NOMO-1 treated with dmso at 0.1 percent for 144 hours (cell line): ENCODE data around the gene GLYR1.

Experiments
- DNase-seq: peaks from one replicate; lab custom pipeline; 2025; ENCODE audit not compliant: unreplicated experiment; lab: John Stamatoyannopoulos, UW

The GLYR1 gene

GRCh38 chr16:4766875-4767628 lies 80.0 kb downstream of the GLYR1 start, which contains the start of gene ZNF500:
TSS of gene ZNF500 (minus strand) at chr16:4767162. CDS start at chr16:4765978, 1,184 bp downstream.
- peak; percentile 85 for DNase-seq

- DNase-seq: no peak
Measured at GRCh38 chr16:4765511-4766474, 81.3 kb downstream of the GLYR1 start.

GRCh38 chr16:4763791-4764190 lies 83.3 kb downstream of the GLYR1 start:
- DNase-seq: no peak

- no peak for DNase-seq
Measured at GRCh38 chr16:4762205-4762604, 84.9 kb downstream of the GLYR1 start.

- DNase-seq: no peak
Measured at GRCh38 chr16:4760221-4760910, 86.7 kb downstream of the GLYR1 start.

GRCh38 chr16:4755687-4756086 lies 91.4 kb downstream of the GLYR1 start:
- DNase-seq: no peak

- no peak for DNase-seq
Measured at GRCh38 chr16:4754865-4755264, 92.2 kb downstream of the GLYR1 start.

- no peak for DNase-seq
Measured at GRCh38 chr16:4753227-4753626, 93.9 kb downstream of the GLYR1 start.
